Subcutaneous adipose tissue (tissue), 4 donors: Measurements from ENCODE around the gene TMPRSS5. TPM values are rescaled to one million over a fixed set of nuclear protein-coding genes. Genes with fewer than 3 reads are reported as not detected.

Experiments
- CTCF ChIP-seq: fragments of 450-650 bp; IDR thresholded peaks from one replicate; pipeline ENCODE4 v1.5.1; 2016; ENCODE audit warnings: low read depth, mild to moderate bottlenecking, control low read depth, antibody characterized with exemption, moderate library complexity
- total RNA-seq, 4 donors: library from RNA; depleted of rRNA; stranded (reverse); fragments of >200 nt; gene quantifications; one replicate each; pipeline ENCODE4 v1.1.0, GENCODE V29; 2016

The TMPRSS5 gene
- total RNA-seq, 4 donors from 2014 or later, result 0.34 to 7.9 (median 1.1) TPM; not detected in 1

DNA sequence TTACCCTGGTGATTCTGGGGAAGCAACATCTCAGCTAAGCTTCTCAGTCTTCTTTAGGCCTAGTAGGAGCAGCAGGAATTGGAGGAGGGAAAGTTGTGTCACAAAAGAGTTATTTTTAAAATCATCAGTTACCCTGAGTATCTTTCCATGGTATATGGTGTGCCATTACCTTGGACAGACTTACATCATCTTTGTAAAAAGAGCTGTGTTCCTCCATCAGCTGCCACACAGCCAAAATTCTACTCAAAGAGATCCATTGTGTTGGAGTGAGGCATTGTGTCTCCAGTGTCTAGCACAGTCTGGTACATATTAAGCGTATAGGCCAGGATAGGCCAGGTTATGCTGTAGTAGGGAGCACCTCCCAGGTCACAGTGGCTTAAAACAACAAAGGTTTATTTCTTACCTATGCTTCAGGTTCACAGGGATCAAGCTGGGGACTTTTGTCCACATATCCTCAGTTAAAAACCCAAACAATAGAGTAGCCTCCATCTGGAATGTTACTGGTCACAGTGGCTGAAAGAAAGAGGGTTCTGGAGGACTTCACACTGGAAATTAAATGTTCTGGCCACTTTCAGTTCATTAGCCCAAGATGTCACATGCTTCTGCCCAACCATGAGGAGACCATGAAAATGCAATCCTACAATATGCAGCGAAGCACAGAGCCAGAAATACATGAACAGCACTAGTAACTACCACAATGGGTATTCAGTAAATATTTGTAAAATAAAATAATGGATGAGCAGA, 9.9 kb upstream of the TMPRSS5 start:
- no peak for TF ChIP-seq CTCF

DNA sequence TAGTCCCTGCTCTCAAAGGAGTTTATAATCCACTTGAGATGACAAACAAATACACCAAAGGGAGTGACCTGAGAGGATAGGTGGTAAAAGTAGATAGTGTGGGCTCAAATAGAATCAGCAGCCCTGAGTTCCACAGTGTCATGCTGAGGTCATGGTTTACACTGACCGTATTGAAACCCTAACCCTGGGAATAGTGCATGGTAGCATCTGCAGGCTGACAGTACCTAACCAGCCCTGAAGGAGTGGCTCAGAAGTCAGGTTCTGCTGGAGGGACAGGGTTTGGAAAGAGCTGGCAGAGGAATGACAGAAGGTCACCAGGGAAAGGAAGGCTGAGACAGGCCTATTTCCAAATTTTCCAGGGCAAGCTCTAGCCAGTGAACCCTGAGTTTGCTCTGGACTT, 9.2 kb upstream of the TMPRSS5 start:
- TF ChIP-seq CTCF, result no peak

- TF ChIP-seq CTCF, result no peak
Observed at GRCh38 chr11:113710989-113711388, 4.9 kb upstream of the TMPRSS5 start.

DNA sequence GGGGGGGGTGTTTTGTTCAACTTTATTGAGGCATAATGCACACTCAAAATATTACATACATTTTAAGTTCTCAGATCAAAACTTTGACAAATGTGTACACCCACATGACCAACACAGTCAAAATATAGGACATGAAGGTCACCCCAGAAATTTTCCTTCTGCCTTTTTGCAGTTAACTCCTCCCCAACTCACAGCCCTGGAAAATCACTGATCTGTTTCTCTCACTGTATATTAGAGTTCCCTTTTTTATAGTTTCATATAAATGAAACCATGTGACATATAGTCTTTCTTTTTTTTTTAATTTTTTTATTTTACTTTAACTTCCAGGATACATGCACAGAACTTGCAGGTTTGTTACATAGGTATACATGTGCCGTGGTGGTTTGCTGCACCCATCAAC, 4.6 kb downstream of the TMPRSS5 start:
- TF ChIP-seq CTCF, result no peak

- TF ChIP-seq CTCF, result no peak
Observed at GRCh38 chr11:113698515-113698914, 7.6 kb downstream of the TMPRSS5 start.

DNA sequence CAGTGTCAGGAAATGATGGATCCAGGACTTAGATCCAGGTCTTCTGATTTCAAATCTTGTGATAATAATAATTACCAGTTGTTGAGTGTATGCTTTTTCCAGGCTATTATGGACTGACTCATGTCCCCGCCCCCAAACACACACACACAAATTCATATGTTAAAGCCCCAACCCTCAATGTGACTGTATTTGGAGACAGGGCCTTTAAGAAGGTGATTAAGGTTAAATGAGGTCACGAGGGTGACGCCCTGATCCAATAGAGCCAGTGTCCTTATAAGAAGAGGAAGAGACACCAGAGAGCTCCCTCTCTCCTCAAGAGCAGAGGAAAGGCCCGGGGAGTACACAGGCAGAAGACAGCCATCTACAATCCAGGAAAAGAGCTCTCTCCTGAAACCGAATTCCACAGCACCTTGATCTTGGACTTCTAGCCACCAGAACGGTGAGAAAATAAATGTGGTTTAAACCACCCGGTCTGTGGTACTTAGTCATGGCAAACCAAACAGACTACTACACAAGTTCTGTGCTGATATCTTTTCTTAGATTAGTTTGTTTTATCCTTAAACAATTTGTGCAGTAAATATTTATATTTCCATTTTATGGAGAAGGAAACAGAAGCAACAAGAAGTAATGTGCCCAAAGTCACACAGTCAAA, 8.2 kb downstream of the TMPRSS5 start:
- no peak for TF ChIP-seq CTCF

GRCh38 chr11:113697111-113697510, 9.0 kb downstream of the TMPRSS5 start:
- no peak for TF ChIP-seq CTCF
